Measurements from ENCODE around the gene KCNQ1OT1. TPM values are rescaled to one million over a fixed set of nuclear protein-coding genes. Genes with fewer than 3 reads are reported as not detected.

The KCNQ1OT1 gene
- polyA plus RNA-seq, 3 donors from 2014 or later = 0.04 to 0.12 TPM; not detected in 1

DNA sequence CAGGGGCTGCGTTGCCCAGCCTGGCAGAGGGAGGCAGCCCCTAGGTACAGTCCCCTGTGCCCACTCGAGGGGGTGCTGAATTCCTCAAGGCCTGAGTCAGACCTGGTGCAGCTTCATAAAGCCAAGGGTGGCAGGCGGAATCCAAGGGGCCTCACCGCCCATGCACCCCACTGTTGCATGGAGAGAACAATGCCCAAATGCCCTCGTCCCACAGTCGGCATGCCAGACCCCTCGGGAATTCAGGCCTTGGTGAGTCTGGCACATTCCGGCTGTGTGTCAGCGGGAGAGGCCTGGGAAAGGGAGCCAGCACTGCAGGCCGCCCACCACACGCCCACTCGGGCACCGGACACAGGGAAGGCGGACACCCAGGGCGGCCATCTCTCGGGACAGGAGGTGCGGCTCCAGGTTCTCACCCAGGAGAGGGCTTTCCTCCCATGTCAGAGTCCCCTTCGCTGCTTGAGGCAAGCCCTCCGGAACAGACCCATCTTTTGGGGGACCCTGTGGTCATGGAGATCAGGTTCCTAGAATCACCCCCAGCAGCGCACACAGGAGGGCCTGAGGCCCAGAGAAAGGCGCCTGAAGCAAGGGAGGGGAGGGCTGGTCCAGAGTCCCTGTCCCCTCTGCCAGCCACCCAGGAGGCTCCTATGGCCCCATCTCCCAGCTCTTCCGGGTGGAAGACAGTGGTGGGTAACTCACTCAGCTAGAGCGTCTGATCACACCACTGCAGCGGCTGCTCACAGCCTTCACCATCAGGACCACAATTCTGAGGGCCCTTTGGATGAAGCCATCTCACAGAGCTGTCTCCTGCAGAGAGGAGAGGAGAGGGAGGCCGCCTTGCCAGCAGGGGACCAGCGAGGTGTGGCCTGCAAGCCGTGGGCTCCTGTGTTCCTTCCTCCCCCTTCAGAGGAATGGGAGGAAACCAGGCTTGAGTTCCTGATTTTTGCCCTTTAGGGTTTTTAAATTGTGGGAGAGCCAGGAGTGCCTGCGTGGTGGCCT lies 31.6 kb upstream of the KCNQ1OT1 start:
- Mint-ChIP-seq H3K36me3 (no peaks in the 10 kb centered on the region), H3K27ac (no peak overlapping the region), H3K4me3 (no peak overlapping the region), H3K27me3 (ENCODE audit: low read depth in 3 of 3) (peaks cover 0 to 1% (median 0%) of the 10 kb centered on the region in 3 donors), H3K9me3 (no peaks in the 10 kb centered on the region), H3K4me1 (no peaks in the 10 kb centered on the region)
- no peak for DNase-seq

DNA sequence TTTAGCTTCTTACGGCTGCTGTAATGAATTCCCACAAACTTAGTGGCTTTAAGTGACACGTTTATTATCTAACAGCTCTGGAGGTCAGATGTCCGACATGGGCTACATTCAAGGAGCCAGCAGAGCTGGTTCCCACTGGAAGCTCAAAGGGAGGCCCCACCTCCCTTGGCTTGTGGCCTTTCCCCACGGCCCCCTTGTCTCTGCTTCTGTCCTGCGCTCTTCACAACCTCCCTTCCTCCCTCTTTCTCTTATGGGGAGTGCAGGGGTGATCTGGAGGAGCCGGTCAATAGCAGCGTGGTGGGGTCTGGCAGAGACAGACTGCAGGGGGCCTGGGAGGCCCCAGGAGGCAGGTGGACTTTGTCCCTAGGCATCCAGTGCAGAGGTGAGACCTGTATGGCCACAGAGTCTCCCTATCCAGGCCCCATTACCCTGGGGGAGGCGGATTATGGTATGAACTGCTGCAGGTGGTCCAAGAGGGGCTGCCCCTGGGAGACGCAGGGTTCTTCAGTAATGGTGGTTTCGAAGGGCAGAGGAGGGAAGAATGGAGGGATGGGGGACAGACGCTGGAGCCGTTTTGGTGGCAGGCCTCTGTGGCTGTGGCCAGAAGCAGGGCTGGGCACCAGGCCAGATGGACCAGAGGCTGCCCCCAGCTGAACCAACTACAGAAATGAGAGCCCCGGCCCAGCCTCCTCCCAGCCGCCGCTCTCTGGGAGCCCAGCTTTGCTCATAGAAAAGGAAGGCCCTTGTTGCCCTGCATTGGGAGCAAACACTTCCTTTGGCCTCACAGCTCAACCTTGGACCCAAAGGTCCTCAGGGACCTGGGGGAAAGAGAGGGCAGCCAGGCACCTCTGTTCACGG lies 30.7 kb upstream of the KCNQ1OT1 start:
- Mint-ChIP-seq H3K27ac (no peak overlapping the region), H3K4me1 (no peaks in the 10 kb centered on the region), H3K4me3 (no peak overlapping the region), H3K9me3 (no peaks in the 10 kb centered on the region), H3K36me3 (no peaks in the 10 kb centered on the region), H3K27me3 (ENCODE audit: low read depth in 3 of 3) (peaks cover 0 to 1% (median 0%) of the 10 kb centered on the region in 3 donors)
- no peak for DNase-seq

DNA sequence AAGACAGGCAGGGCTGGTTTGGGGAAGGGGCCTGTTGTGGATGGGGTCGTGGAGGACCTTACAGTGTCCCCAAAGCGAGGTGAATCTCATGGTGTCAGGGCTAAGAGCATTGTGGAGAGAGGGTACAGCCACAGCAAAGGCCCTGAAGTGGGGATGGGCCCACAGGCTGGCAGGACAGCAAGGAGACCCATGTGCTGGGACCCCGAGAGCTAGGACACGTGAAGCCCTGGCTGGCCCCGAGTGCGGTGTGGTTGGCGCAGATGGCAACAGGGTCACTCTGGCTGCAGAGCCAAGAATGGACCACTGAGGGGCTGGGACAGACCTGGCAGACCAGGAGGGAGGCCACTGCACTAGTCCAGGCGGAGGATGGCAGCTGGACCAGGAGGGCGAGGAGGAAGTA lies 30.0 kb upstream of the KCNQ1OT1 start:
- Mint-ChIP-seq H3K36me3 (no peaks in the 10 kb centered on the region), H3K4me3 (no peak overlapping the region), H3K27me3 (ENCODE audit: low read depth in 3 of 3) (peaks cover 0 to 1% (median 0%) of the 10 kb centered on the region in 3 donors), H3K4me1 (no peaks in the 10 kb centered on the region), H3K9me3 (no peaks in the 10 kb centered on the region), H3K27ac (no peak overlapping the region)
- no peak for DNase-seq

DNA sequence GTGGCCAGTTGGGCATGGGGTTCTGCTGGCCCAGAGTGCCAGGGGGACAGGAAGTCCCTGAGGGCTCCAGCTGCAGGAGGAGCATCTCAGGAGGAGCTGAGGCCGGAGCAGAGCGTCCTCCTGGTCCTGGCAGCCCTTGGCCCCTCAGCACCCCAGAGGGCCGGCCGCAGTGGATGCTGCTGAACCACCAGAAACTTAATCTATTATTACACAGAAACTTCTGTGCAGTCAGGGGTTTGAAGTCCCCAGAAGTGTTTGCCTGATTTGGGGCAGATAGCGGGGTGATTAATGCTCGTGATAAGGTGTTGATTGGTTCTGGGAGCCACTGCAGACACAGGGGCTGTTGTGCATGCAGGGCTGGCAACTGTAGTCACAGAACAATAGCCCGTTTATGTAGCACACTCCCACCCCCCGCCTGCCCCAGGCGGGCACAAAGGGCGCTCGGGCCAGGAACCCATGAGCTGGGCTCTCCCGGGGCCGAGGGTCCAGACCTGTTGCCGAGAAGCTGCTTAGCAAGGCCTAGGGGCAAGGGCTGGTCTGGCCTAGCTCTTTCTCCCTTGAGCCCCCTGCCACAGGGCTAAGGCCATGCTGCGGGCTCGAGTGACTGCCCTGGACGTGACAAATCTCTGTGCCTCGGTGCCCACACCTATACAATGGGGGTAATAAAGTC lies 29.0 kb upstream of the KCNQ1OT1 start:
- H3K27ac Mint-ChIP-seq = no peak overlapping the region
- no peaks in the 10 kb centered on the region for H3K9me3 Mint-ChIP-seq
- H3K36me3 Mint-ChIP-seq = no peaks in the 10 kb centered on the region
- no peak for DNase-seq
- no peaks in the 10 kb centered on the region for H3K4me1 Mint-ChIP-seq
- H3K27me3 Mint-ChIP-seq (ENCODE audit: low read depth in 3 of 3) = peaks cover 0 to 2% (median 1%) of the 10 kb centered on the region in 3 donors
- H3K4me3 Mint-ChIP-seq = no peak overlapping the region

DNA sequence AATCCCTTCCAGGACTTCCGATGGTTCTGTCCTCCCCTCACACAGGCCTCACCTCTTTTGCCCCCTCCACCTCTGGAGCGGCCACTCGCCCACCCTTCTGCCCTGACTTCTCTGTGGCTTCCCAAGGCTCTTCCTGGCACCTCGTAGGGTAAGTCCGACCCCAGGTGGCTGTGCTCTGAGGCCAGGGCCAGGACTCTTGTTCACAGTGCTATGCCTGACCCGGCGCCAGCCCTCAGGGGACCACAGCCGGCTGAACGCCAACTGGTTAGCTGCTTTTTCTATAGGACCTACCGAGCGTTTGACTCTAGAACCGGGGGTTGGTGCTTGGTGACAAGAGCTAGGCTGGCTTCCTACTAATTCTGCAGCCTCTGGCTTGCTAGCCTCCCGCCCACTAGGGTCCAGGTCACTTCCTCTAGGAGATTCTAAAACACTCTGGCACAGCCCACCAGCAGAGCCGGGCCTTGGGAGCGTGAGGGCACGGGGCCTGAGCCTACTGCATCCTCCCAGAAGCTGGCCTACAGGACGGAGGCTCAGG lies 28.4 kb upstream of the KCNQ1OT1 start:
- no peaks in the 10 kb centered on the region for H3K4me1 Mint-ChIP-seq
- no peaks in the 10 kb centered on the region for H3K36me3 Mint-ChIP-seq
- no peak overlapping the region for H3K27ac Mint-ChIP-seq
- H3K9me3 Mint-ChIP-seq = no peaks in the 10 kb centered on the region
- no peak overlapping the region for H3K4me3 Mint-ChIP-seq
- H3K27me3 Mint-ChIP-seq (ENCODE audit: low read depth in 3 of 3) = peaks cover 0 to 2% (median 2%) of the 10 kb centered on the region in 3 donors
- DNase-seq = no peak

DNA sequence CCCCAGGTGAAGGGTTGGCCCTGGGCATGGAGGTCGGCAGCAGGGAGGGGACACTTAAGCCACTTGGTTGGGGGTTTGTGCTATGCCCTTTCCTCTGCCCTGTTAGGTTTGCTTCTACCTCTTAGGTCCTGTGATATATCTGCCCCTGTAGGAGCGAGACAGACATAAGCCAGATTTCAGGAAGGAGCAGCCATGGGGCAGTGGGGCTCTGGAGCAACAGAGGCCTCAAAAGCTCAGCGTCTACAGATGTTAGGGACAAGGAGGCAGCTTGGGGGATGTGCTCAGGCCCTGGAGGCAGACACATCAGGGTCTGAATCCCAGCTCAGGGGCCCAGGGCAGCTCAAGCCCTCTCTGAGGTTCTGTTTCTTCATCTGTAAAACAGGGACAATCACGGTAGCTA lies 27.2 kb upstream of the KCNQ1OT1 start:
- Mint-ChIP-seq H3K27ac (no peak overlapping the region), H3K4me1 (no peaks in the 10 kb centered on the region), H3K4me3 (no peak overlapping the region), H3K9me3 (no peaks in the 10 kb centered on the region), H3K27me3 (ENCODE audit: low read depth in 3 of 3) (peaks cover 0 to 2% (median 2%) of the 10 kb centered on the region in 3 donors), H3K36me3 (no peaks in the 10 kb centered on the region)
- DNase-seq = no peak

DNA sequence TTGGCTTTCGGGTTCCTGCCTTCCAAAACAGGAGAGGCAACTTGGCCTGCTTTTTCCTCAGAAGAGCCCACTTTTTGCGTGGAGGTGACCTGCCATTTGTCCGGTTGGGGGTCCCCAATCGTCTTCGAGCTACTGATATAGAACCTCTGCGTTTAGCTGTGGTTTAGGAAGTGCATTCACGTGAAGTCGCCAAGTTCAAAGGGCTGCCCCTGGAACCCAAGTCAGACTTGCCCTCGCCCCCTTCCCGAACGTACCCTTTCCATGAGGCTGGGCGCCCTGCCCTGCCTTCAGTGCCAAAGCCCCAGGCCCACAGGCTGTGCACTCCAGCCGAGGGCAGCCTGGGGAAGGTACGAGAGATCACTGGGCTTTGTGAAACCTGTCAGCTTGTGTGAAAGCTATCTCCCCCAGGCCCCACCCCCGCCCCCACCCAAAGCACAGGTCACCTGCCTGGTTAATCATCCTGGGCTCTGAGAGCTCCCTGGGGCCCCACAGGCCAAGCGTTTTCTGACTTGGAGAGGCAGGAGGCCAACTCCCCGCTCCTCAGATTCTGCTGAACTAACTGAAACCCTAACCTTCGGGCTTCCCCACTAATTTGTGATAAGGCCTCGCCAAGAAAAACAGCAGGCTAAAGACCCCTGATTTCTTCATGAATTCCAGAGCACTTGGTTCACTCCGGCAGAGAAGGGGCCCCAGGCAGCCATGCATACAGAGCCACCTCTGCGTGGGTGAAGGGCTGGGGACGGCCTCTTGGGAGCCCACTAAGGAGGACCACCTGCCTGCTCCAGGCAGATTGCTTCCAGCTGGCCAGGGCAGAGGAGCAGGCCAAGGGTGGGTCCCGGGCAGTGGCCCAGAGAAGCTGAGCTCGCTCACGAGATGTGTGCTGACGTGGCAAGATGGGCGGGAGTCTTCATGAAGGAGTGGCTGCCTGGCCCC lies 25.8 kb upstream of the KCNQ1OT1 start:
- Mint-ChIP-seq H3K27ac (no peak overlapping the region), H3K4me1 (no peaks in the 10 kb centered on the region), H3K4me3 (no peak overlapping the region), H3K36me3 (no peaks in the 10 kb centered on the region), H3K9me3 (no peaks in the 10 kb centered on the region), H3K27me3 (ENCODE audit: low read depth in 3 of 3) (peaks cover 0 to 2% (median 2%) of the 10 kb centered on the region in 3 donors)
- DNase-seq = no peak

DNA sequence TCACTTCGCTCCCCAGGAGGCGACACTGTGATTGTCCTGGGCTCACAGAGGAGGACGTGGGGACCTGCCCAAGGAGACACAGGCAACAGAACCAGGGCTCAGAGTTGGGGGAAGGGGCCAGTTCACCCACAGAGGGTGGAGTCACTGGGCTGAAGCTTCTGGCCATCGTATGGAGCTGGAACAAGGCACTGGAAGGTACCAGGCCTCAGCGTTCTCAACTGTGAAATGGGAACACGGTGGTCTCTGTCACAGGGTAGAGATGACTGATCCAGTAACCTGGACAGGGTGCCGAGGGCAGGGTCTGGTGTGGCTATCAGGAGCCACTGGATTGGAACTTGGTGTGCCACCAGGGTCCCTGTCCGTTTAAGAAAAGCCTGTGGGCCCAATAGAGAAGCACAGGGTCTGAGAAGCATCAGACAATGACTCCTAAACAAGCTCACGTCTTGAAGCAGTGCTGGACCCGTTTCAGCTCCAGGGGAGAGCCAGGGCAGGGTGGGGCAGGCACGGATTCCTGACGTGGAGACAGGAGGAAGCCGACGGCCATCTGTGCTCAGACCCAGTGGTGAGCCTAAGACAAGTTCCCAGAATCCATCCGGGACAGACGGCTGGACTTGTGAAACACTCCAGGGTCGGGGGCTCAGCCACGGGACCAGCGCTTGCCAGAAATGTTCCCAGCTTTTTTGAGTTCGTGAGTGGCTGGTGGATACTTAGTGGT lies 25.0 kb upstream of the KCNQ1OT1 start:
- Mint-ChIP-seq H3K9me3 (no peaks in the 10 kb centered on the region), H3K27me3 (ENCODE audit: low read depth in 3 of 3) (peaks cover 0 to 2% (median 2%) of the 10 kb centered on the region in 3 donors), H3K36me3 (no peaks in the 10 kb centered on the region), H3K4me3 (no peak overlapping the region), H3K27ac (no peak overlapping the region), H3K4me1 (no peaks in the 10 kb centered on the region)
- DNase-seq = no peak

DNA sequence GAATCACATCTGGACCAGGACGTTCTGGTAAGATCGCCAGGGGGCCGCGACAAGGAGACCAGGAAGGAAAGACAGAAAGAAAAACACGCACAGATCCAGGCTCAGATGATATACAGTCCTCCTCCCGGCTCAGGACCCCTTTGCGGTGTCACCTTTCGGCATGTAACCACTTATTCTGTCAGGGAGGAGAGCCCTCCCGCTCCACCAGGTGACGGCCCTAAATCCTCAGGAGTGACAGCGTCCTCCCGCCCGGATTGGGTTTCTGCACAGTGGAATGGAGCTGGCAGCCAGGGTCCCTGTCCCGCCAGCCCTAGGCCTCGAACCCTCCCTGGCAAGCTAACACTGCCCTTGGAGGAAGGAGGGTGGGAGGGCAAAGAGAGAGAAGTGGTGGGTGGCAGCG lies 24.3 kb upstream of the KCNQ1OT1 start:
- H3K36me3 Mint-ChIP-seq = no peaks in the 10 kb centered on the region
- H3K27ac Mint-ChIP-seq = no peak overlapping the region
- H3K4me3 Mint-ChIP-seq = no peak overlapping the region
- no peaks in the 10 kb centered on the region for H3K9me3 Mint-ChIP-seq
- H3K27me3 Mint-ChIP-seq (ENCODE audit: low read depth in 3 of 3) = peaks cover 0 to 2% (median 2%) of the 10 kb centered on the region in 3 donors
- no peak for DNase-seq
- H3K4me1 Mint-ChIP-seq = no peaks in the 10 kb centered on the region

DNA sequence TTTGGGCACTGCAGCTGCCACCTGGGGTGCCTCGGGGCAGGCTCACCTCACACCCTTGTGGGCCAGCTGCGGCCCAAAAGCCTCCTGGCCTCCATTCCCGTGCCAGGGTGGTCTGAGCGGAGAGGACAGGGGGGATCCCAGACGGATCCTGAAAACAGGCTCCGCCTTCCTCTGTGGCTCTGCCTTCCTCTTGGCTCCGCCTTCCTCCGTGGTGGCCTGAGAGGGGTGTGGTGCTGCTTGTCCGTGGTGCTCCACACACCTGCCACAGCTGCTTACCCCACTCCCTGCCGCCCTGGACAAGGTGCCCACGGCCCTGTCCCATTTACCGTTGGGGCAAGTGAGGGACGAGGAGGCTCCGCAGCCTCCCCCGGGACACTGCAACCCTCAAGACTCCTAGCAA lies 23.2 kb upstream of the KCNQ1OT1 start:
- Mint-ChIP-seq H3K4me1 (no peaks in the 10 kb centered on the region), H3K9me3 (no peaks in the 10 kb centered on the region), H3K4me3 (no peak overlapping the region), H3K36me3 (no peaks in the 10 kb centered on the region), H3K27me3 (ENCODE audit: low read depth in 3 of 3) (peaks cover 0 to 2% (median 2%) of the 10 kb centered on the region in 3 donors), H3K27ac (no peak overlapping the region)
- DNase-seq = no peak

DNA sequence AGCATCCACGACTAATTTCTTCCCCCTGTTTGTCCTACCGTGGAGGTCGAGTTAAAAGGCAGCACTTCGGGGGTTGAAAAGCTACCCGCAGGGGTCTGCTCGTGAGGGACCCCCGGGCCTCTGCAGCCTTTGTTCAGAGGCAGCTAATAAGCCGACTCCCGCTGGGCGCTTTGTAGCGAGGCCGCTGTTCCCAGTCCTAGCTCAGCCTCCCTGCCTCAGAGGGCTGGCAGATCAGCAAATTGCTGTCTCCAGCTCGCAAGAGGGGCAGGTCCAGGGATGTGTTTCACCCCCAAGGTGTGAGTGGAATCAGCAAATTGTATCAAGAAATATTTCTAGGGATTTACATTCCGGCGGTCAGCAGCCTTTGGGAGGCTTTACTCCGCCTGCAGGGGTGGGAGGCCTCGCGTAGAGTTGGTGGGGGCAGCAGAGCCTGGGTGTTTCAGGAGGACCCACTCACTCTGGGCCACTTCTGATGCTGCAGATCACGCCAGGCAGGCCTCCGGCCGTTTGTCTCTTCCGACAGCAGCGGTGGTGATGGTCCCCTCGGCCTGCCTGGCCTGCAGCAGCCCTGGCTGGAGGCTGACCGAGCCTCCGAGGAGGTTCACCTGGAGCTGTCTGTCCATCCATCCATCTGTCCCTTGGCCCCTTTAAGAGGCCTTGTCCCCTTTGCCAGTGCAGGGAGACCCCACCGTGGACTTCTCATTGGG lies 21.6 kb upstream of the KCNQ1OT1 start:
- Mint-ChIP-seq H3K4me1 (no peaks in the 10 kb centered on the region), H3K36me3 (no peaks in the 10 kb centered on the region), H3K9me3 (no peaks in the 10 kb centered on the region), H3K27me3 (ENCODE audit: low read depth in 3 of 3) (peaks cover 0 to 2% (median 2%) of the 10 kb centered on the region in 3 donors), H3K27ac (no peak overlapping the region), H3K4me3 (no peak overlapping the region)
- no peak for DNase-seq
